Stimulated activated CD8-positive, alpha-beta memory T cell treated with anti-CD3 and anti-CD28 coated beads, Interleukin-7, amount 100 ng/mL, for 24 hours (primary cell): ENCODE data around the gene ZNF536.
"Not testable (repeated sequence)": the region's sequence is repeated elsewhere in the genome, so short reads cannot be mapped to it uniquely, and the experiment has no call there.

Source experiments
- DNase-seq: peaks from one replicate; pipeline ENCODE4 v3.0.0-alpha.2; 2020; ENCODE audit warnings: low read depth

Gene ZNF536

GRCh38 chr19:30341611-30342201 is 30.5 kb upstream of the ZNF536 start:
- DNase-seq, result no peak

- no peak for DNase-seq
These were observed 29.3 kb upstream of the ZNF536 start for GRCh38 chr19:30342901-30343300.

GRCh38 chr19:30344446-30345425 is 27.4 kb upstream of the ZNF536 start:
- DNase-seq, result no peak

GRCh38 chr19:30345686-30346085 is 26.5 kb upstream of the ZNF536 start:
- no peak for DNase-seq

- DNase-seq, result not testable (repeated sequence)
These were observed 25.7 kb upstream of the ZNF536 start for GRCh38 chr19:30346468-30346867.

GRCh38 chr19:30349131-30349730 is 23.0 kb upstream of the ZNF536 start:
- no peak for DNase-seq

GRCh38 chr19:30350692-30351663 is 21.2 kb upstream of the ZNF536 start:
- DNase-seq, result no peak

GRCh38 chr19:30351774-30352173 is 20.4 kb upstream of the ZNF536 start:
- no peak for DNase-seq

GRCh38 chr19:30353394-30353945 is 18.7 kb upstream of the ZNF536 start:
- no peak for DNase-seq

- DNase-seq, result no peak
These were observed 16.6 kb upstream of the ZNF536 start for GRCh38 chr19:30355586-30355985.

- no peak for DNase-seq
These were observed 15.1 kb upstream of the ZNF536 start for GRCh38 chr19:30356951-30357579.

- DNase-seq, result no peak
These were observed 14.6 kb upstream of the ZNF536 start for GRCh38 chr19:30357580-30357954.

GRCh38 chr19:30358319-30358718 is 13.9 kb upstream of the ZNF536 start:
- no peak for DNase-seq

GRCh38 chr19:30358821-30359580 is 13.2 kb upstream of the ZNF536 start:
- DNase-seq, result no peak

- no peak for DNase-seq
These were observed 12.2 kb upstream of the ZNF536 start for GRCh38 chr19:30359936-30360335.

- no peak for DNase-seq
These were observed 11.6 kb upstream of the ZNF536 start for GRCh38 chr19:30360376-30361106.

GRCh38 chr19:30361107-30361447 is 11.1 kb upstream of the ZNF536 start:
- no peak for DNase-seq

- no peak for DNase-seq
These were observed 10.5 kb upstream of the ZNF536 start for GRCh38 chr19:30361721-30362120.

GRCh38 chr19:30362156-30362754 is 9.9 kb upstream of the ZNF536 start:
- DNase-seq, result no peak
